ENCODE results near the gene TREML4. TPM values are rescaled to one million over a fixed set of nuclear protein-coding genes. Genes with fewer than 3 reads are reported as not detected.

Gene TREML4
- total RNA-seq, 1 experiment from 2014 or later: not detected

GRCh38 chr6:41194386-41194785, 33.8 kb upstream of the TREML4 start:
- H3K36me3 ChIP-seq (replicated peaks; ENCODE audit: control insufficient read depth, insufficient read depth, low read length): no peaks in the 10 kb centered on the region

GRCh38 chr6:41197234-41197633, 30.9 kb upstream of the TREML4 start:
- Histone ChIP-seq H3K4me3 (ENCODE audit: insufficient read depth, low read depth, low read length) (no peak overlapping the region), H3K36me3 (replicated peaks; ENCODE audit: control insufficient read depth, insufficient read depth, low read length) (no peaks in the 10 kb centered on the region)
- no peak for DNase-seq

More at GRCh38 chr6:41194386-41194785, 33.8 kb upstream of the TREML4 start:
- DNase-seq: no peak
- Histone ChIP-seq H3K27me3 (ENCODE audit: control insufficient read depth, insufficient read depth, low read length) (no peaks in the 10 kb centered on the region; the same call in 1 of the 2 replicates), H3K4me3 (ENCODE audit: insufficient read depth, low read depth, low read length) (no peak overlapping the region)

GRCh38 chr6:41199552-41200246, 28.4 kb upstream of the TREML4 start:
- H3K36me3 ChIP-seq (replicated peaks; ENCODE audit: control insufficient read depth, insufficient read depth, low read length): no peaks in the 10 kb centered on the region
- DNase-seq: no peak
- H3K4me3 ChIP-seq (ENCODE audit: insufficient read depth, low read depth, low read length): no peak overlapping the region
- no peaks in the 10 kb centered on the region; the same call in 1 of the 2 replicates for H3K27me3 ChIP-seq (ENCODE audit: control insufficient read depth, insufficient read depth, low read length)

More at GRCh38 chr6:41197234-41197633, 30.9 kb upstream of the TREML4 start:
- no peaks in the 10 kb centered on the region; the same call in 1 of the 2 replicates for H3K27me3 ChIP-seq (ENCODE audit: control insufficient read depth, insufficient read depth, low read length)

- H3K36me3 ChIP-seq (replicated peaks; ENCODE audit: control insufficient read depth, insufficient read depth, low read length): no peaks in the 10 kb centered on the region
- H3K27me3 ChIP-seq (ENCODE audit: control insufficient read depth, insufficient read depth, low read length): no peaks in the 10 kb centered on the region; the same call in 1 of the 2 replicates
- no peak overlapping the region for H3K4me3 ChIP-seq (ENCODE audit: insufficient read depth, low read depth, low read length)
- DNase-seq: no peak
Measured at GRCh38 chr6:41200296-41200900, 27.8 kb upstream of the TREML4 start.

- Histone ChIP-seq H3K36me3 (replicated peaks; ENCODE audit: control insufficient read depth, insufficient read depth, low read length) (no peaks in the 10 kb centered on the region), H3K4me3 (ENCODE audit: insufficient read depth, low read depth, low read length) (no peak within 1 kb of the TSS), H3K27me3 (ENCODE audit: control insufficient read depth, insufficient read depth, low read length) (no peaks in the 10 kb centered on the region; the same call in 1 of the 2 replicates)
- DNase-seq: no peak
Measured at GRCh38 chr6:41200901-41201763, 27.0 kb upstream of the TREML4 start, which contains the start of gene TREML2. Gene TREML2, minus strand, starts transcription at chr6:41201149. Its CDS starts 141 bp downstream, at chr6:41201008.

GRCh38 chr6:41201764-41202173, 26.4 kb upstream of the TREML4 start:
- no peak overlapping the region for H3K4me3 ChIP-seq (ENCODE audit: insufficient read depth, low read depth, low read length)
- DNase-seq: no peak
- H3K27me3 ChIP-seq (ENCODE audit: control insufficient read depth, insufficient read depth, low read length): no peaks in the 10 kb centered on the region
- H3K36me3 ChIP-seq (replicated peaks; ENCODE audit: control insufficient read depth, insufficient read depth, low read length): no peaks in the 10 kb centered on the region

- no peaks in the 10 kb centered on the region for H3K27me3 ChIP-seq (ENCODE audit: control insufficient read depth, insufficient read depth, low read length)
- no peak overlapping the region for H3K4me3 ChIP-seq (ENCODE audit: insufficient read depth, low read depth, low read length)
- DNase-seq: no peak
- H3K36me3 ChIP-seq (replicated peaks; ENCODE audit: control insufficient read depth, insufficient read depth, low read length): no peaks in the 10 kb centered on the region
Measured at GRCh38 chr6:41204156-41204555, 24.0 kb upstream of the TREML4 start.

GRCh38 chr6:41208439-41209106, 19.6 kb upstream of the TREML4 start:
- DNase-seq: no peak
- H3K36me3 ChIP-seq (replicated peaks; ENCODE audit: control insufficient read depth, insufficient read depth, low read length): no peaks in the 10 kb centered on the region
- no peak overlapping the region for H3K4me3 ChIP-seq (ENCODE audit: insufficient read depth, low read depth, low read length)
- H3K27me3 ChIP-seq (ENCODE audit: control insufficient read depth, insufficient read depth, low read length): no peaks in the 10 kb centered on the region

- no peaks in the 10 kb centered on the region for H3K36me3 ChIP-seq (replicated peaks; ENCODE audit: control insufficient read depth, insufficient read depth, low read length)
- DNase-seq: no peak
- no peaks in the 10 kb centered on the region for H3K27me3 ChIP-seq (ENCODE audit: control insufficient read depth, insufficient read depth, low read length)
- no peak overlapping the region for H3K4me3 ChIP-seq (ENCODE audit: insufficient read depth, low read depth, low read length)
Measured at GRCh38 chr6:41209547-41210320, 18.4 kb upstream of the TREML4 start.

- H3K27me3 ChIP-seq (ENCODE audit: control insufficient read depth, insufficient read depth, low read length): no peaks in the 10 kb centered on the region
- no peak for DNase-seq
- H3K4me3 ChIP-seq (ENCODE audit: insufficient read depth, low read depth, low read length): no peak overlapping the region
- H3K36me3 ChIP-seq (replicated peaks; ENCODE audit: control insufficient read depth, insufficient read depth, low read length): no peaks in the 10 kb centered on the region
Measured at GRCh38 chr6:41214559-41215238, 13.4 kb upstream of the TREML4 start.

GRCh38 chr6:41215777-41216176, 12.4 kb upstream of the TREML4 start:
- Histone ChIP-seq H3K4me3 (ENCODE audit: insufficient read depth, low read depth, low read length) (no peak overlapping the region), H3K27me3 (ENCODE audit: control insufficient read depth, insufficient read depth, low read length) (no peaks in the 10 kb centered on the region), H3K36me3 (replicated peaks; ENCODE audit: control insufficient read depth, insufficient read depth, low read length) (no peaks in the 10 kb centered on the region)
- DNase-seq: no peak

- Histone ChIP-seq H3K4me3 (ENCODE audit: insufficient read depth, low read depth, low read length) (no peak overlapping the region), H3K27me3 (ENCODE audit: control insufficient read depth, insufficient read depth, low read length) (no peaks in the 10 kb centered on the region), H3K36me3 (replicated peaks; ENCODE audit: control insufficient read depth, insufficient read depth, low read length) (no peaks in the 10 kb centered on the region)
- DNase-seq: no peak
Measured at GRCh38 chr6:41216616-41217015, 11.5 kb upstream of the TREML4 start.

GRCh38 chr6:41222045-41222444, 6.1 kb upstream of the TREML4 start:
- no peaks in the 10 kb centered on the region for H3K36me3 ChIP-seq (replicated peaks; ENCODE audit: control insufficient read depth, insufficient read depth, low read length)
- no peak overlapping the region for H3K4me3 ChIP-seq (ENCODE audit: insufficient read depth, low read depth, low read length)
- no peak for DNase-seq
- H3K27me3 ChIP-seq (ENCODE audit: control insufficient read depth, insufficient read depth, low read length): no peaks in the 10 kb centered on the region

All from H7 (cell line).